HepG2 (cell line): ENCODE results near the gene SPRTN. TPM values are rescaled to one million over a fixed set of nuclear protein-coding genes. Genes with fewer than 3 reads are reported as not detected.
A peak's percentile ranks its signal among the peaks of the same experiment; 100 is the strongest.

Experiments
- CHD2 ChIP-seq: IDR thresholded peaks from 2 replicates; pipeline ENCODE4 v1.6.1; 2011; ENCODE audit warnings: low read depth, low read length, improper control_type of control experiment
- CHD4 ChIP-seq: fragments of 200-600 bp; sonication (generic); IDR thresholded peaks from 2 replicates; pipeline ENCODE4 v1.7.0; 2017; ENCODE audit warnings: mild to moderate bottlenecking, low read length, borderline replicate concordance
- DMAP1 ChIP-seq: IDR thresholded peaks from 2 replicates; pipeline ENCODE4 v1.6.1; 2016
- EED ChIP-seq: sonication (generic); formaldehyde crosslinking; IDR thresholded peaks from 2 replicates; pipeline ENCODE4 v1.5.0; 2020; ENCODE audit warnings: mild to moderate bottlenecking, missing genetic modification reagents
- ESRRA ChIP-seq: sonication (generic); formaldehyde crosslinking; IDR thresholded peaks from 2 replicates; pipeline ENCODE4 v1.5.1; 2020; ENCODE audit warnings: mild to moderate bottlenecking, low read depth, missing genetic modification reagents
- HHEX ChIP-seq: IDR thresholded peaks from 2 replicates; pipeline ENCODE4 v1.6.1; 2016; ENCODE audit warnings: control low read depth
- KDM5A ChIP-seq: fragments of 200-600 bp; sonication (generic); IDR thresholded peaks from 2 replicates; pipeline ENCODE4 v1.7.0; 2018; ENCODE audit warnings: antibody characterized with exemption, mild to moderate bottlenecking, low read length, borderline replicate concordance
- KLF15 ChIP-seq: sonication (generic); formaldehyde crosslinking; IDR thresholded peaks from 2 replicates; pipeline ENCODE4 v1.8.1; 2023; ENCODE audit warnings: borderline replicate concordance, mild to moderate bottlenecking, inconsistent platforms, missing genetic modification reagents, mixed read lengths
- MBNL3 ChIP-seq: fragments of 250-450 bp; sonication (Bioruptor Pico); conservative IDR thresholded peaks from 2 replicates; pipeline ENCODE4 v1.8.0; 2022; ENCODE audit warnings: mild to moderate bottlenecking, inconsistent platforms
- MZF1 ChIP-seq: sonication (generic); formaldehyde crosslinking; IDR thresholded peaks from 2 replicates; pipeline ENCODE4 v1.8.1; 2023; ENCODE audit warnings: mild to moderate bottlenecking, missing genetic modification reagents, borderline replicate concordance
- NBN ChIP-seq: fragments of 450-650 bp; conservative IDR thresholded peaks from 2 replicates; pipeline ENCODE4 v1.6.1; 2017
- NCOA2 ChIP-seq: sonication (generic); formaldehyde crosslinking; IDR thresholded peaks from 2 replicates; pipeline ENCODE4 v1.8.0; 2022; ENCODE audit warnings: inconsistent platforms
- NFKBIZ ChIP-seq: IDR thresholded peaks from 2 replicates; pipeline ENCODE4 v1.6.1; 2018; ENCODE audit warnings: missing genetic modification reagents, missing compliant biosample characterization
- PTBP1 ChIP-seq: fragments of 200-400 bp; formaldehyde crosslinking; IDR thresholded peaks from 2 replicates; pipeline ENCODE4 v1.6.1; 2018; ENCODE audit warnings: low read length, low read depth; ENCODE audit not compliant: poor library complexity, severe bottlenecking
- REL ChIP-seq: sonication (generic); formaldehyde crosslinking; conservative IDR thresholded peaks from 2 replicates; pipeline ENCODE4 v1.8.0; 2022; ENCODE audit warnings: mild to moderate bottlenecking, missing genetic modification reagents, moderate library complexity
- RNF219 ChIP-seq: sonication (generic); formaldehyde crosslinking; IDR thresholded peaks from 2 replicates; pipeline ENCODE4 v1.5.0; 2020; ENCODE audit warnings: mild to moderate bottlenecking, missing genetic modification reagents
- SIX4 ChIP-seq: sonication (generic); formaldehyde crosslinking; IDR thresholded peaks from 2 replicates; pipeline ENCODE4 v1.4.0; 2020; ENCODE audit warnings: missing genetic modification reagents
- ZGPAT ChIP-seq: IDR thresholded peaks from 2 replicates; pipeline ENCODE4 v1.6.1; 2016; ENCODE audit warnings: mild to moderate bottlenecking
- ZNF230 ChIP-seq: sonication (generic); formaldehyde crosslinking; IDR thresholded peaks from 2 replicates; pipeline ENCODE4 v1.4.0; 2020; ENCODE audit warnings: mild to moderate bottlenecking, missing genetic modification reagents
- ZNF33B ChIP-seq: sonication (generic); formaldehyde crosslinking; IDR thresholded peaks from 2 replicates; pipeline ENCODE4 v1.5.1; 2020; ENCODE audit warnings: mild to moderate bottlenecking, missing genetic modification reagents
- ZNF350 ChIP-seq: sonication (generic); formaldehyde crosslinking; IDR thresholded peaks from 2 replicates; pipeline ENCODE4 v1.4.0; 2020; ENCODE audit warnings: mild to moderate bottlenecking, low read depth, missing genetic modification reagents, borderline replicate concordance
- ZNF510 ChIP-seq: sonication (generic); formaldehyde crosslinking; IDR thresholded peaks from 2 replicates; pipeline ENCODE4 v1.4.0; 2020; ENCODE audit warnings: low read depth, mild to moderate bottlenecking, missing genetic modification reagents
- ZNF552 ChIP-seq: sonication (generic); formaldehyde crosslinking; IDR thresholded peaks from 2 replicates; pipeline ENCODE4 v1.9.0; 2022; ENCODE audit warnings: missing genetic modification reagents, mild to moderate bottlenecking, borderline replicate concordance
- ZNF567 ChIP-seq: sonication (generic); formaldehyde crosslinking; IDR thresholded peaks from 2 replicates; pipeline ENCODE4 v1.8.1; 2023; ENCODE audit warnings: mild to moderate bottlenecking, missing genetic modification reagents, borderline replicate concordance
- ZNF569 ChIP-seq: sonication (generic); formaldehyde crosslinking; IDR thresholded peaks from 2 replicates; pipeline ENCODE4 v1.5.0; 2020; ENCODE audit warnings: mild to moderate bottlenecking, missing genetic modification reagents, moderate library complexity, borderline replicate concordance
- polyA plus RNA-seq, 8 experiments: library from polyadenylated mRNA; depleted of rRNA in 3 of 8; stranded (reverse) in 7 of 8; unstranded in 1 of 8; fragments of >200 nt; fragmentation: Illumina TruSeq in 4 of 8; extraction: Trizol in 4 of 8; gene quantifications; 2 replicates each; pipeline versions ENCODE4 v1.2.1 to v1.2.3, GENCODE V29; 2011 to 2016; ENCODE audit warnings: low read depth in 4 of 8, missing spikeins in 1 of 8, mixed read lengths in 1 of 8; ENCODE audit not compliant: insufficient read depth in 1 of 8
- total RNA-seq, 5 experiments: library from RNA; depleted of rRNA; stranded (reverse); fragments of >200 nt; fragmentation: Illumina TruSeq; extraction: Trizol; gene quantifications; 2 replicates each; pipeline ENCODE4 v1.2.3, GENCODE V29; 2016; ENCODE audit warnings: low read depth in 1 of 5
- TF ChIP-seq, protein P1 (sequence below): sonication (generic); formaldehyde crosslinking; IDR thresholded peaks from 2 replicates; pipeline ENCODE4 v1.5.0; 2020; ENCODE audit warnings: missing genetic modification reagents, mild to moderate bottlenecking, borderline replicate concordance
- TF ChIP-seq, protein P2 (sequence below): sonication (generic); formaldehyde crosslinking; conservative IDR thresholded peaks from 2 replicates; pipeline ENCODE4 v1.8.0; 2022; ENCODE audit warnings: mild to moderate bottlenecking, moderate library complexity, missing genetic modification reagents

SPRTN gene
- total and polyA plus RNA-seq, 2 of the 13 experiments (the other 11 are each of a cell fraction or from before 2014, with no cell fraction given) = 4.2 to 15.2 TPM

DNA sequence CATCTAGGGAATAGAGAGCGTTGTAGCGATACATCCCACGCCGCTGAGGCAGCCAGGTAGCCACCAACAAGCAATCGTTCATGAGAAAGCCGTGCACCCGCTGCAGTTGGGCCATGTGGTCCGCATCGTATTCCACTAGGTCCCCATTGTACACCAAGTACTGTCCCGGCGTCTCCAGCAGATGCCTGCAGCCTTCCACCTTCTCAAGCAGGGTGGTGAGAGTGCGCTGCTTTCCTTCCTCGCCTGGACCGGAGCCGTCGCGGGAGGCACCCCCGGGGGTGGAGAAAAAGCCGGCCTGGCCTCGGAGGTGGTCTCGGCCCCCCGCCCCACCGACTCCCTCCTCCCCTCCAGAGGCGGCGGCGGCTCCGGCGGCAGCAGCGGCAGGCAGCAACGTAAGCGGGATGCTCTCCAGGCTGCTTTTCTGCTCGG, 1.0 kb upstream of the SPRTN start (continued):
- TF ChIP-seq NCOA2 (CRISPR knock-in tag) (no peak), NFKBIZ (CRISPR knock-in tag) (no peak), CHD4 (no peak), CHD2 (no peak), DMAP1 (CRISPR knock-in tag) (no peak), MBNL3 (no peak), KLF15 (CRISPR knock-in tag) (no peak), SIX4 (CRISPR knock-in tag) (no peak), ZNF510 (CRISPR knock-in tag) (no peak), ZNF552 (CRISPR knock-in tag) (no peak), REL (CRISPR knock-in tag) (0 out of 2 replicates have a peak, but pooled peaks have one; percentile 47), ZNF567 (no peak), ZNF33B (CRISPR knock-in tag) (no peak), ZGPAT (CRISPR knock-in tag) (no peak), ZNF230 (no peak), KDM5A (peak; percentile 21; the same call in 1 of the 2 replicates), ESRRA (CRISPR knock-in tag) (0 out of 2 replicates have a peak, but pooled peaks have one; percentile 37), RNF219 (CRISPR knock-in tag) (no peak), ZNF350 (CRISPR knock-in tag) (no peak), PTBP1 (peak; percentile 39), MZF1 (CRISPR knock-in tag) (no peak), NBN (no peak), EED (CRISPR knock-in tag) (0 out of 2 replicates have a peak, but pooled peaks have one; percentile 0), HHEX (no peak), ZNF569 (no peak)
- TF ChIP-seq, protein P1, sequence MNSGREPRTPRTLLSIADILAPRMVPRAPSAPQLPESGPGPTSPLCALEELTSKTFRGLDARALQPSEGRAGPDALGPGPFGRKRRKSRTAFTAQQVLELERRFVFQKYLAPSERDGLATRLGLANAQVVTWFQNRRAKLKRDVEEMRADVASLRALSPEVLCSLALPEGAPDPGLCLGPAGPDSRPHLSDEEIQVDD (CRISPR knock-in tag) = no peak
- TF ChIP-seq, protein P2, sequence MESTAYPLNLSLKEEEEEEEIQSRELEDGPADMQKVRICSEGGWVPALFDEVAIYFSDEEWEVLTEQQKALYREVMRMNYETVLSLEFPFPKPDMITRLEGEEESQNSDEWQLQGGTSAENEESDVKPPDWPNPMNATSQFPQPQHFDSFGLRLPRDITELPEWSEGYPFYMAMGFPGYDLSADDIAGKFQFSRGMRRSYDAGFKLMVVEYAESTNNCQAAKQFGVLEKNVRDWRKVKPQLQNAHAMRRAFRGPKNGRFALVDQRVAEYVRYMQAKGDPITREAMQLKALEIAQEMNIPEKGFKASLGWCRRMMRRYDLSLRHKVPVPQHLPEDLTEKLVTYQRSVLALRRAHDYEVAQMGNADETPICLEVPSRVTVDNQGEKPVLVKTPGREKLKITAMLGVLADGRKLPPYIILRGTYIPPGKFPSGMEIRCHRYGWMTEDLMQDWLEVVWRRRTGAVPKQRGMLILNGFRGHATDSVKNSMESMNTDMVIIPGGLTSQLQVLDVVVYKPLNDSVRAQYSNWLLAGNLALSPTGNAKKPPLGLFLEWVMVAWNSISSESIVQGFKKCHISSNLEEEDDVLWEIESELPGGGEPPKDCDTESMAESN (CRISPR knock-in tag) = 0 out of 2 replicates have a peak, but pooled peaks have one; percentile 16
